Subcutaneous adipose tissue (tissue), 4 donors: ENCODE data around the gene OR51B5. TPM values are rescaled to one million over a fixed set of nuclear protein-coding genes. Genes with fewer than 3 reads are reported as not detected.

Experiments used
- total RNA-seq, 4 donors: library from RNA; depleted of rRNA; stranded (reverse); fragments of >200 nt; gene quantifications; one replicate each; pipeline ENCODE4 v1.1.0, GENCODE V29; 2016
- TF ChIP-seq, protein P1 (sequence below): fragments of 450-650 bp; IDR thresholded peaks from one replicate; pipeline ENCODE4 v1.5.1; 2016; ENCODE audit warnings: low read depth, mild to moderate bottlenecking, control low read depth, antibody characterized with exemption, moderate library complexity

Gene OR51B5
- total RNA-seq, 4 donors from 2014 or later, result 0.66 to 0.85 TPM; not detected in 2

DNA sequence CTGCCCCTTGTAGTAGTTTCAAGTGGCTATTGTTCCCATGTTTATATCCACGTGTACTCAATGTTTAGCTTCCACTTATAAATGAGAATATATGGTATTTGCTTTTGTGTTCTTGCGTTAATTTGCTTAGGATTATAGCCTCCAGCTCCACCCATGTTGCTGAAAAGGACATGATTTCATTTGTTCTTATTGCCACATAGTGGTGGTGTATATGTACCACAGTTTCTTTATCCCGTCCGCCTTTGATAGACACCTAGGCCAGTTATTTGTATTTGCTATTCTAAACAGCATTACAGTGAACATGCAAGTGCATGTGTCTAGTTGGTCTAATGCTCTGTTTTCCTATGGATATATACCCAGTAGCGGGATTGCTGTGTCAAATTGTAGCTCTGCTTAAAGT lies 26.0 kb downstream of the OR51B5 start:
- TF ChIP-seq, protein P1, sequence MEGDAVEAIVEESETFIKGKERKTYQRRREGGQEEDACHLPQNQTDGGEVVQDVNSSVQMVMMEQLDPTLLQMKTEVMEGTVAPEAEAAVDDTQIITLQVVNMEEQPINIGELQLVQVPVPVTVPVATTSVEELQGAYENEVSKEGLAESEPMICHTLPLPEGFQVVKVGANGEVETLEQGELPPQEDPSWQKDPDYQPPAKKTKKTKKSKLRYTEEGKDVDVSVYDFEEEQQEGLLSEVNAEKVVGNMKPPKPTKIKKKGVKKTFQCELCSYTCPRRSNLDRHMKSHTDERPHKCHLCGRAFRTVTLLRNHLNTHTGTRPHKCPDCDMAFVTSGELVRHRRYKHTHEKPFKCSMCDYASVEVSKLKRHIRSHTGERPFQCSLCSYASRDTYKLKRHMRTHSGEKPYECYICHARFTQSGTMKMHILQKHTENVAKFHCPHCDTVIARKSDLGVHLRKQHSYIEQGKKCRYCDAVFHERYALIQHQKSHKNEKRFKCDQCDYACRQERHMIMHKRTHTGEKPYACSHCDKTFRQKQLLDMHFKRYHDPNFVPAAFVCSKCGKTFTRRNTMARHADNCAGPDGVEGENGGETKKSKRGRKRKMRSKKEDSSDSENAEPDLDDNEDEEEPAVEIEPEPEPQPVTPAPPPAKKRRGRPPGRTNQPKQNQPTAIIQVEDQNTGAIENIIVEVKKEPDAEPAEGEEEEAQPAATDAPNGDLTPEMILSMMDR, result no peak

DNA sequence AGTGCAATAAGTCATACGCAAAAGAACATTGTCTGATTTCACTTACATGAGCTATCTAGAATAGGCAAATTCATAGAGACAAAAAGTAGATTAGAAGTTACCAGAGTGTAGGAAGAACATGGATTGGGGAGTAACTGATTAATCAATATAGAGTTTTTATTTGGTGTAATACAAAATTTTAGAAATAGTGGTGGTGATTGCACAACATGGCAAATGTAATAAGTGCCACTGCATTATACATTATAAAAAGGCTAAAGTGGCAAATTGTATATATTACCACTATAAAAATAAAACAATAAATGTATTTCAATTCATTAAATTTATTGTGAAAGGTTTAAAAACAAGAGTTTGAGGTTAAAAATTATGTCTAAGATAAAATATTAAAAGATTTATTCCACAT lies 32.9 kb downstream of the OR51B5 start:
- TF ChIP-seq, protein P1, result no peak

DNA sequence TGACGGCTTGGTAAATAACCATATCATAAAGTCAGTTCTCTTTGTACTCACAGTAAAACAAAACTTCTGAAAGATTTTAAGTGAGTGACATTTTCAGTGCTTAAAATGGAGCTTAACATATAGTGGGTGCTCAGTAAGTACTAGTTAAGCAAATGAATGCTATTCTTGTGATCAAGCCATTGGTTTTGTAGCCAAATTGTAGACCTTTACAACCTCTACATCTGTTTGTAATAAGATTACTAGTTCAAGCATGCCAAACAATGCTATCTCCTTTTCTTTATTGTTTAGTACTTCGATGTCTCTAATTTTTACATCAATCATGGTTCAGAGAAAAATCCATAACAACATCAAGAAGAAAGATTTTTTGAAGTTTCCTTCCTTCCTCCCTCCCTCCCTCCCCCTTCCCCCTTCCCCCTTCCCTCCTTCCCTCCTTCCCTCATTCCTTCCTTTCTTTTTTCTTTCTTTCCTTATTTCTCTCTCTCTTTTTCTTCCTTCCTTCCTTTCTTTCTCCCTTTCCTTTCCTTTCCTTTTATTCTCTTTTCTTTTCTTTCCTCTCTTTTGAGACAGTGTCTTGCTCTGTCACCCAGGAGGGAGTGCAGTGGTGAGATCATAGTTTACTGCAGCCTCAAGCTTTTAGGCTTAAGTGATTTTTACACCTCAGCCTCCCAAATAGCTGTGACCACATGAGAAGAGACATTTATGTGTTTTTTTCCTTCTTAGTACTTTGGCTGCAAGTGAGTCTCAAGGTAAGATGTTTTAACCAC lies 35.9 kb downstream of the OR51B5 start:
- TF ChIP-seq, protein P1, result no peak

DNA sequence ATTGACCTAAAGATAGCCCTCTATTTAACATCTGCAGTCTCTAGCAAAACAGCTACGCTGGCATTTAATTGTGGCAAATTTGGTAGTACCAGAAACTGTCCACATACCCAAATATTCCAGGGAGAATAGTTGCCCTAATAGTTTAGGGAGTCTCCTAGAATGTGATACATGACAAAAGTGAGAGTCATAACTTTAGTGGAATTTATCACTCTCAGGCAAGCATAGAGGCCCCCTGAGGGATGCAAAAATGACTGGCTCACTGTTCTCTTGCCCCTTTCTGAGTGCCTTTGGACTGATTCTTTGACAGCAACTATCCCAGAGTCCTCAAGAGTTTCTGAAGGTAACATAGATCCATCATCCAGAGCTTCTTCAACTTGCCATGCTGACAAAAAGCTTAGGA lies 39.3 kb downstream of the OR51B5 start:
- TF ChIP-seq, protein P1, result no peak

DNA sequence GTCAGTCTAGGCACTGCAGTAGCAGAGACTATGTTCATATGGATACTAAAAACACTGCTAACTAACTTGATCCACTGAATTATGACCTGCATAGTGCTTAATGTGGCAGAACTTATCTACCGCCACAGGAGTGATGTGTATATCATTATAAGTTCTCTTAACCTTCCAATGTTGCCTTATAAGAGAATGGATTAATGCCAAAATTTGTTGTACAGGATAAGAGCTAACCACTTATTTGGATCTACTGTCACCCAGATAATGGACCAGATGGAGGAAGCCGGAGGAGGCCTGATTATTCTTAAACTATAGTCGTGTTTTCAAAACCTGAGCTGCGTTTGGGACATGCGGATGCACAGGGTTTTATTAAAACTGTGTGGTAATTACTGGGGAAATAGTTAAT lies 39.7 kb downstream of the OR51B5 start:
- TF ChIP-seq, protein P1, result no peak

DNA sequence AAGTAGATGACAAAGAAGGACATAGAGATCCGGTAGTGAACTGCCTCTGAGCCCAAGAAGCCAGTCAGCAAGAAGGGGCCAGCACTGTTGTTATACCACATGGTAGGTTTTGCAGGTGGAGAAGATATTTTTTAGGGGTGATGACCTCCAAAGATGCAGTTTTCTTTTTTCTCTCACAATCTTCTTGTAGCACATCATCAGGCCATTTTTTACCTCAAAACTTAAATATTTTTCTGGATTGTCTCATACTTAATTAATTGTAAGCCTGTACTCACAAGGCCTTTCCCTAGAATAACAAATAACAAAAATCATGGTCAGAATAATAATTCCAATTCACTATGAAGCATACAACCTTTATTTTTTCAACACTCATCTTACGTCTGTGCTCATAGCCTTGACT lies 41.5 kb downstream of the OR51B5 start, which contains the start of gene OR51B4:
TSS of gene OR51B4 (minus strand) at position 101 of the 400 bp plus-strand sequence. CDS start at position 101, 0 bp downstream.
- TF ChIP-seq, protein P1, result no peak

DNA sequence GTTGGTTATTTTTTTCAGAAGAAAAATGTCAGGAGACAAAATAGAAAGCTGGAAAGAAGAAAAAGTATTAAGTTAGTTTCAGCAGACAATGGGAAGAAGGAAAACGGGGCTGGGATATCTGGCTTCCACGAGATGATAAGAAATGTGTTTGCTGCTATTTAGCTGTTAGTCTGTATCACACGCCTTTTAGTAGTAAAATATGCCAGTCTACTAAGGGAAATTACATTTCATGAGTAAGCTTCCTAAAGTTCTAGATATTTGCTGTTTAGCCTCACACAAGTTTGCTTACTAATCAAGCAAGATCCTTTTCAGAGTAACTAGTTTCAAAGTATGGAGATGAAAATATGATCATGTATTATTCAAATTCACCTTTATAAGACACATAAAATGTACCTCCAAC lies 43.1 kb downstream of the OR51B5 start:
- TF ChIP-seq, protein P1, result no peak
